HG03159 (cell line): ENCODE data around the gene PLCL1.

Source experiments
- ATAC-seq: cut with Tn5 transposase; IDR thresholded peaks from one replicate; pipeline ENCODE4 v1.9.1; 2021; ENCODE audit warnings: mild to moderate bottlenecking, moderate library complexity; ENCODE audit not compliant: unreplicated experiment

PLCL1 gene

DNA sequence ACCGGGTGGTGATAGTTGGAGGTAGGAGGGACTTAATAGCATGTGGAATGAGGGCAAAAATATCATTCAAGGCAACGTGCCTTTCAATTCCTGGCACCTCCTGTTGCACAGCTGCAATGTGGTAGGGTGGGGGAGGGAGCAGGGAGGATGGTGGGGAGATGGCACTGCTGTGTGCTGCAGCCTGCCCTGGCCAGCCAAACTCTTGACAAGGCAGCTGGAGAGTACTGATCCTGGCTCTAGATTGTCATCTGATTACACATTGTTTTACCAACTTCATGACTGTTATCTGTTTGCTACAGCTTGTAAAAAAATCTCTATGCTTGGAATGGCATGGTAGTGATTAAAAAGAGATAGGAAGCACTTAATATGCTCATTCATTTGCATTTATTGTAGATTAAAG is 47.7 kb downstream of the PLCL1 start:
- no peak for ATAC-seq

- no peak for ATAC-seq
Observed at GRCh38 chr2:197853549-197853948, 49.2 kb downstream of the PLCL1 start.

- no peak for ATAC-seq
Observed at GRCh38 chr2:197857476-197858107, 53.2 kb downstream of the PLCL1 start.

GRCh38 chr2:197858607-197859140 is 54.3 kb downstream of the PLCL1 start:
- no peak for ATAC-seq

GRCh38 chr2:197862246-197862955 is 58.0 kb downstream of the PLCL1 start:
- ATAC-seq = no peak

GRCh38 chr2:197863744-197864143 is 59.4 kb downstream of the PLCL1 start:
- no peak for ATAC-seq

DNA sequence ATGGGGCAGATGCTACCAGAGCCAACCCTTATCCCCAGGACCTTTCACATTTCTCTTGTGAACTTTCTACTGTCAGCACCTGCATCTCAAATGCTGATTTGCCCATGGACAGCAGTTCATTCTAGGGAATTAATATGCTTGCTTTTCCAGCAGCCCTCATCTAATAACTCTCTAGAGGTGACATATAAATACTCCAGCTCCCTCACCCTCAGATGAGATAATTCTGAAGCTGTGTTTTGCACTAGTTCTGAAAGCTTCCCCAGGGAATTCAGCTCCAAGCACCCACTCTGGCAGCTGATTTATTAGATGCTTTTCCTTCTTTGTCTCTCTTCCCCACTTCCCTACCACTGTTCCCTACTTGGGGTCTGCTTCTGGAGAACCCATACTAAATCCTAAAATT is 62.1 kb downstream of the PLCL1 start:
- ATAC-seq = no peak

GRCh38 chr2:197867033-197867432 is 62.6 kb downstream of the PLCL1 start:
- ATAC-seq = no peak

DNA sequence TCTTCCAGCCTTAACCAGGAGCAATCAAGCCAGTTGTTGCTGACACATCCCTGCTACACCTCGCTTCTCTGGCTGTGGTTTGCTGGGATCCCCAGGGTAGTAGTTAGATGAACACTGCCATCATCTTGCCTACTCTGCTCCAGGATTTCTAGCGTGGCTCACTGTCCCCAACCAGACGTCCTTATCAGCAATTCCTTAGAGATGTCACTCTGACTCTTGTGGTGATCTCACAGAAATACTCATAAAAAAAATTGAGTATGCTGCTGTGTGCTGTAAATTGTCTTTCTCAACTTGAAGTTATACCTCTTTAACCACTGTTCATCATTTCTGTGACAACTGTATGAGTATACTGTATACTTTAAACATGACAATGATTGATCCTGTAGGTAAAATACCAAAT is 63.2 kb downstream of the PLCL1 start:
- no peak for ATAC-seq

- no peak for ATAC-seq
Observed at GRCh38 chr2:197868206-197868605, 63.8 kb downstream of the PLCL1 start.

- no peak for ATAC-seq
Observed at GRCh38 chr2:197869041-197869440, 64.6 kb downstream of the PLCL1 start.

GRCh38 chr2:197869501-197870111 is 65.2 kb downstream of the PLCL1 start:
- ATAC-seq = no peak

DNA sequence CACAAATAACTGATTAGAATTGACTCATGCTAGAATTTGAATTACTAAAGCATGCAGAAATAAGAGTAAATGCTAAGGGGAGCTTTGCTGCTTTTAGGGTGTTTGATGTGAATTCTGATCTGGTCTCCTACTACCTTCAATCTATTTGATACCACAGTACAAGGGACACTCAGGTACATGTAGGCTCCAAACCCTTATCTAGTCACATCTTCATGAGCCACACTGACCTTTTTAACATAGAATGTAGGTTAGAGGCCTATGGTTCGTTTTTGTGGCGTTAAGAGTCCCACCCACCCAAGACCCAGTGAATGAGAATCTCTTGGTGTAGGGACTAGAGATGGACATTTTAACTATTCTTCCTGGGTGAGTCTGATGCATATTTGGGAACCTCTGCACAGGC is 65.7 kb downstream of the PLCL1 start:
- no peak for ATAC-seq

GRCh38 chr2:197871780-197872456 is 67.5 kb downstream of the PLCL1 start:
- no peak for ATAC-seq

GRCh38 chr2:197873293-197873701 is 68.9 kb downstream of the PLCL1 start:
- ATAC-seq = no peak

DNA sequence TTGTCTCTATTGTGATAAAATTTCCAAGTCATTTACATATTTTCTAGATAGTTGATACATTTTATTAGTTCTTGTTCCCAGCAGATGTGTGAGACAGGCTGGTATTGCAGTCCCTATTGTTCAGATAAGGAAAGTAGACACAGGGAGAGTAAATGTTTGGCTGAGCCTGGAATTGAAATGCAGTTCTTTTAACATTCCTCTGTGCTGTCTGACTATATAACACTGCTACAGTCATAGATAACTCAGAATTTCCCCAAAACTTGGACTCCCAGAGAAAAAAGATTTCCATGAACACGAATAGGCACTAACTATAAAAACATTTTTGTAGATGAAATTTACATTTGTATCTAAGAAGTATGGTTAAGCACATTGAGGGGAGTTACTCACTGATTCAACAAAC is 71.4 kb downstream of the PLCL1 start:
- no peak for ATAC-seq

DNA sequence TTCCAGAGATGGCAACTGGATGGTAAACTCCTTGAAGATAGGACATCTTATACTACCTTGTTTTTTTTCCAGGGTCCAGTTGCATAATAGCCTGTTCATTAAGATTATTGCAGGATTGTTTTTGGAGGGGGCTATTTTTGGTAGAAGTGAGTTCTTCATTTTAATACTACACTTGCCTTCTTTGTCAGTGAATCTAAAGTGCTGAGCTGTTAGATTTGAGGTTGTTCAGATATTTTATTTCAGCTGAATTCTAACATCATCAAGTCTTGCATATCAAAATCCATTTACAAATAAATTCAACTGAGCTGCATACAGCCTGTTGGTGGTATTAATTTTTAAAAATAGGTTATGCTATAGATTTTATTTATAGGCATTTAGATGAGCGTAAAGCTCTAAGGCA is 72.1 kb downstream of the PLCL1 start:
- no peak for ATAC-seq

DNA sequence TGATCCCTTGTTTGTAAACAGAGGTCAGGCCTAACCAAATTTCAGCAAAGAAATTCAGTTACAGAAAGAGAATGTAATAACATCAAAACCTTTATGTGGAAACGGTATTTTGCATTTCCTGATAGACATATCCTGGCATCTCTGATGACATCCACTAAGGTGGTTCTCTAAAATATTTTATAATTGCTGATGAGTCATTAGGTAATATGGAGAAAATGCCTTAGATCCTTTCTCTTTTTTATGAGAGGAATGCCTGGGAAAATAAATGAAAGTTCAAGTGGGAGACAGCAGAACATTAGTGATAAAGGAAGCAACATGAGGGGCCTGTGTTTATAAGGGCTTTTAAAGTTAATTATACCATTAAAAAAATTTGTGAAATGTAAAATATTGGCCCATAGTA is 72.6 kb downstream of the PLCL1 start:
- ATAC-seq = no peak

- no peak for ATAC-seq
Observed at GRCh38 chr2:197878792-197879191, 74.4 kb downstream of the PLCL1 start.

- no peak for ATAC-seq
Observed at GRCh38 chr2:197879812-197880408, 75.5 kb downstream of the PLCL1 start.

GRCh38 chr2:197883354-197884032 is 79.1 kb downstream of the PLCL1 start:
- no peak for ATAC-seq
